Progenitor cell of endocrine pancreas (in vitro differentiated cells): ENCODE results near the gene WBP2. TPM values are rescaled to one million over a fixed set of nuclear protein-coding genes. Genes with fewer than 3 reads are reported as not detected.

Experiments
- DNase-seq: peaks from one replicate; pipeline ENCODE4 v3.0.0; 2021; ENCODE audit warnings: low spot score; ENCODE audit not compliant: unreplicated experiment
- H3K27ac Mint-ChIP-seq: 2 replicates; pipeline ENCODE4 v1.8.0; 2021; ENCODE audit warnings: mild to moderate bottlenecking, moderate library complexity, mixed read lengths
- H3K27me3 Mint-ChIP-seq: 2 replicates; pipeline ENCODE4 v1.8.0; 2021; ENCODE audit warnings: mixed read lengths
- H3K36me3 Mint-ChIP-seq: 2 replicates; pipeline ENCODE4 v1.8.0; 2022; ENCODE audit warnings: mixed read lengths; ENCODE audit not compliant: insufficient read depth
- H3K4me1 Mint-ChIP-seq: 2 replicates; pipeline ENCODE4 v1.8.0; 2021; ENCODE audit warnings: low read depth, mixed read lengths
- H3K4me3 Mint-ChIP-seq: 2 replicates; pipeline ENCODE4 v1.8.0; 2021; ENCODE audit warnings: low read depth, mild to moderate bottlenecking, moderate library complexity, mixed read lengths
- H3K9me3 Mint-ChIP-seq: 2 replicates; pipeline ENCODE4 v1.8.0; 2021; ENCODE audit warnings: low read depth, mixed read lengths
- CTCF ChIP-seq: fragments of 200-600 bp; sonication (generic); IDR thresholded peaks from one replicate; pipeline ENCODE4 v1.5.0; 2021; ENCODE audit warnings: antibody characterized with exemption, mild to moderate bottlenecking; ENCODE audit not compliant: unreplicated experiment
- total RNA-seq: library from RNA; stranded (reverse); gene quantifications from 2 replicates; pipeline ENCODE4 v1.2.1, GENCODE V29; 2021

WBP2 gene
- total RNA-seq, 1 donor from 2014 or later: 47.9 TPM

GRCh38 chr17:75842963-75843576, 12.1 kb downstream of the WBP2 start:
- H3K27ac Mint-ChIP-seq: no peak overlapping the region

GRCh38 chr17:75842411-75842810, 12.7 kb downstream of the WBP2 start:
- Mint-ChIP-seq H3K36me3 (peaks cover 2% of the 10 kb centered on the region), H3K4me1 (peaks cover 12% of the 10 kb centered on the region), H3K27me3 (no peaks in the 10 kb centered on the region), H3K4me3 (no peak overlapping the region), H3K9me3 (no peaks in the 10 kb centered on the region), H3K27ac (no peak overlapping the region)
- TF ChIP-seq CTCF: no peak
- no peak for DNase-seq

More at GRCh38 chr17:75842963-75843576, 12.1 kb downstream of the WBP2 start:
- no peak overlapping the region for H3K4me3 Mint-ChIP-seq
- no peak for DNase-seq
- H3K27me3 Mint-ChIP-seq: no peaks in the 10 kb centered on the region
- H3K36me3 Mint-ChIP-seq: peaks cover 4% of the 10 kb centered on the region
- H3K4me1 Mint-ChIP-seq: peaks cover 12% of the 10 kb centered on the region
- no peak for TF ChIP-seq CTCF
- no peaks in the 10 kb centered on the region for H3K9me3 Mint-ChIP-seq

GRCh38 chr17:75840799-75841164, 14.4 kb downstream of the WBP2 start:
- H3K36me3 Mint-ChIP-seq: peaks cover 2% of the 10 kb centered on the region
- peaks cover 8% of the 10 kb centered on the region for H3K4me1 Mint-ChIP-seq
- H3K4me3 Mint-ChIP-seq: no peak overlapping the region
- H3K27me3 Mint-ChIP-seq: no peaks in the 10 kb centered on the region
- no peaks in the 10 kb centered on the region for H3K9me3 Mint-ChIP-seq
- DNase-seq: no peak
- TF ChIP-seq CTCF: no peak
- H3K27ac Mint-ChIP-seq: no peak overlapping the region

GRCh38 chr17:75839942-75840798, 15.0 kb downstream of the WBP2 start:
- no peak overlapping the region for H3K4me3 Mint-ChIP-seq
- no peak for DNase-seq
- no peaks in the 10 kb centered on the region for H3K9me3 Mint-ChIP-seq
- H3K4me1 Mint-ChIP-seq: peaks cover 2% of the 10 kb centered on the region
- no peaks in the 10 kb centered on the region for H3K27me3 Mint-ChIP-seq
- H3K36me3 Mint-ChIP-seq: no peaks in the 10 kb centered on the region
- TF ChIP-seq CTCF: no peak
- H3K27ac Mint-ChIP-seq: no peak overlapping the region

- no peaks in the 10 kb centered on the region for H3K27me3 Mint-ChIP-seq
- no peak overlapping the region for H3K4me3 Mint-ChIP-seq
- DNase-seq: no peak
- H3K27ac Mint-ChIP-seq: no peak overlapping the region
- H3K36me3 Mint-ChIP-seq: no peaks in the 10 kb centered on the region
- H3K9me3 Mint-ChIP-seq: no peaks in the 10 kb centered on the region
- TF ChIP-seq CTCF: no peak
- no peaks in the 10 kb centered on the region for H3K4me1 Mint-ChIP-seq
These were observed 16.7 kb downstream of the WBP2 start for GRCh38 chr17:75838410-75838809.
